Daoy (cell line): ENCODE results near the gene EDDM3A. TPM values are rescaled to one million over a fixed set of nuclear protein-coding genes. Genes with fewer than 3 reads are reported as not detected.

Source experiments
- DNase-seq: peaks from one replicate; pipeline ENCODE4 v3.0.0-alpha.2; 2015; ENCODE audit warnings: low read depth
- total RNA-seq: library from RNA; depleted of rRNA; stranded (reverse); fragments of >200 nt; shearing (Covaris generic); gene quantifications from 2 replicates; pipeline ENCODE4 v1.2.3, GENCODE V29; 2014; rRNA removed

The EDDM3A gene
- total RNA-seq, 1 experiment from 2014 or later = not detected

DNA sequence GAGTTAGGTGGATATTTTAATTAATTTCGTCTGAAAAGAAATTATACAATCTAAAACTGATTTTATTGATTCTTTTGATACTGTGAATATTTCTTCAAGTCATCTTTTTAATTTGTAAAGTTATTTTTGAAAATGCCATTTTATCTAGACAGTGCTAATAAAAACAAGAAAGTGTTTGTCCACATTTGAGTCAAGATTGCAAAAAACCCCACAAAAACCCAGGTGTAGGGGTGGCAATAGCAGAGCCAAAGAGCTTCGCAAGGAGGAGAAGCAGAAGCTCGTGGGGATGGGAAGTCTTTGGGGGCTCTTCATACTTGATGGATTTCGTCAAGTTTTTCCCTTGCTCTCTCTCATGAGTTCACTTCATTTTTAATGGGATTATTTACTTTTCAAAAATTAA, 41.3 kb downstream of the EDDM3A start:
- no peak for DNase-seq

DNA sequence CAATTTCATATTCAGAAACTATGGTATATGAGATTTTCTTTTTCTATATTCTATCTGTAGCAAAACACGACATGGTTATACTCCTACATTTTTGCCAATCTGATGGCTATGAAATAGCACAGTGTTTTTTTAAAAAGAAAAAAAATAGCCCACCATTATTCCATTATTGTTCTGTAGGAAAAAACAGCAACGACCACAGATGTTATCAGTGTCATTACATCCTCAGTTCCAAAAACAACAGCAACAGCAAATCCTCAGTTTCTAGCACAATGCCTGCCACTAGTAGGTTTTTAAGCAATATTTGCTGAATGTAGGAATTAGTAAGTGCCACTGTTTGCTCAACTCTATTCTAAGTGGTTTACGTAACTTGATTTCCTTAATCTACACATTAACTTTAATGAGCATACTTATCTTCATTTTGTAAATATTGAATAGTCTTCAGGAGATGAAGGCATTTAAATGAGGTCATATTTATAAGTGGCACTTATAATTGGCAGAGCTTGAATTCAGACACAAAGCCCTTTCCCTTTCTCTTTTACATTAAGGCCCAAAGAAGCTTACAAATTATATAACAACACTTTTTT, 43.6 kb downstream of the EDDM3A start:
- DNase-seq = no peak

DNA sequence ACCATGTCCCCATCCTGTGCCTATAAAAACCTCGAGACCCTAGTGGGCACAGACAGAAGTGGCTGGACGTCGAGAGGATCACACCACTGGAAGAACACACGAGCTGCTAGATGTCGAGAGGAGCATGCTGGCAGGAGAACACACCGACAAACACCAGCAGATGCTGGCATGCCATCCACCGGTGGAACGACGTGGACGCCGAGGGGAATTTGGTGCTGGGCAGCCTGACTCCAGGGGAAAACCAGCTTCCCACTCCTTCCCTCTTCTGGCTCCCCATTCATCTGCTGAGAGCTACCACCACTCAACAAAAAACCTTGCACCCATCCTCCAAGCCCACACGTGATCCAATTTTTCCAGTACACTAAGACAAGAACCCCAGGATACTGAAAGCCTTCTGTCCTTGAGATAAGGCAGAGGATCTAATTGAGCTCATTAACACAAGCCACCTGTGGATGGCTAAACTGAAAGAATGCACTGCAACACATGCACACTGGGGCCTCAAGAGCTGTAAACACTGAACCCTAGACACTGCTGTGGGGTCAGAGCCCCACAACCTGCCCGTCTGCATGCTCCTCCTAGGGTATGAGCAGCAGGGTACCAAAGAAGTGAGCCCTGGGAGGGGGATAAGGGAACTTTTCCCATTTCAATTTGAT, 44.9 kb downstream of the EDDM3A start:
- DNase-seq = no peak

DNA sequence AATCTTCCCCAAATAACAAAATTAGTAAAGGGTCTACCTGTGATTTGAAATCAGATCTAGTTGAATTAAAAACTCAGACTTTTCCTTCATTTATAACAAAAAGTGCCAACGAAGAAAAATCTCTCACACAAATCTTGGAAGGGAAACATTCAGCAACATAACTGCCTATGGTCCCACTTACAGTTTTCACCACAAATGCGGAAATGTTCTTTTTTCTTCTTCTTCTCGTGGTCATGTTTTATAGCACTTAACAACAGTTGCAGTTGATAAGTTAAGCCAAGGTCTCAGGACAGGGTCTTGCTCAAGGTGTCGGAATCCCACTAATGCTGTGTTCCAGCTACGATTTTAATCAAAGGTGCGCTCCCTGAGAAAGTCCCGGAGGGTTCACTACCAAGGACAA, 45.5 kb downstream of the EDDM3A start:
- no peak for DNase-seq

DNA sequence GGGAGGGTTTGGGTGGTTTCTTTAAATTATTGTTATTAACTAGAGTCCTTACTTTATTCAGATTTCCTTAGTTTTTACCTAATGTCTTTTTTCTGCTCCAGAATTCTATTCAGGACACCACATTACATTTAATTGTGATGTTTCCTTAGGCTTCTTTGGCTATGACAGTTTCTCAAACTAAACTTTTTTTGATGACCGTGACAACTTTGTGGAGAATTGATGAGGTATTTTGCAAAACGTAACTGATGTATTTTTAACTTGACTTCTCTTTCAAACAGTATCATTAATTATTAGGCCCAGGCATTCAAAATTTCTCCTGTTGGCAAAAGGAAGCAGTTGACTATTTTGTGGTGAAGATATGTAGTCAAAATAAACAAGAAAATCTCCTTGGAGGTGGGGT, 45.9 kb downstream of the EDDM3A start:
- no peak for DNase-seq

DNA sequence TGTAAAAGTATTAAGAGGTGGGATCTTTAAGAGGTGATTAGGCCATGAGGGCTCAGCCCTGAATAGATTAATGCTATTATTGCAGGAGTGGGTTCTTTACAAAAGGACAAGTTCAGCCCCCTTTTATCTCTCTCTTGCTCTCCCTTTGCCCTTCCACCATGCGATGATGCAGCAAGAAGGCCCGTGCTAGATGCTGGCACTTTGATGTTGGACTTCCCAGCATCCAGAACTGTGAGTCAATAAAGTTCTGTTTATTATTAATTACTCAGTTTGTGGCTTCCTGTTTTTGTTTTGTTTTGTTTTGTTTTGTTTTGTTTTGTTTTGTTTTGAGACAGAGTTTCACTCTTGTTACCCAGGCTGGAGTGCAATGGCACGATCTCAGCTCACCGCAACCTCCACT, 46.9 kb downstream of the EDDM3A start:
- no peak for DNase-seq

DNA sequence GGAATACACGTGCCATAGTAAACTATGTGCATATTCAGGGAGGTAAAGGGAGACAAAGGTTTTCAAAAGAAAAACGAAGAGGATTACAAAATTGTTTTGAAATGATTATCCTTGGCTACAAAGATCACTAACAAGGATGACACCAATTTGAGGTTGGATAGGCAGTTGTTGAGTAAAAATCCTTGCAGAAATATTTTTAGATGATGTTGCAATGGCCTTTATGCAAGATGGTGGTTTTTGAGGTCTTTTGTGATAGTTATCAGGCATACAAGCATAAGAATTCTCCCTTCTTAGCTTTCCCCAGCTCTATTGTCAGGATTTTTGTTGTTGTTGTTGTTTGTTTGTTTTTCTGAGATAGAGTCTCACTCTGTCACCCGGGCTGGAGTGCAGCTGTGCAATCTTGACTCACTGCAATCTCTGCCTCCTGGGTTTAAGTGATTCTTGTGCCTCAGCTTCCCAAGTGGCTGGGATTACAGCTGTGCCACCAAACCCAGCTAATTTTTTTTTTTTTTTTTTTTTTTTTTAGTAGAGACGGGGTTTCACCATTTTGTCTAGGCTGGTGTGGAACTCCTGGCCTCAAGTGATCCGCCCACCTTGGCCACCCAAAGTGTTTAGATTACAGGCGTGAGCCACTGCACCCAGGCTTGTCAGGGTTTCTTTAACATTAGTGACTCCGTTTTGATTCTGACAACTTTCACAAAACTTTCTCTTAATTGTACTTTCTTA, 49.1 kb downstream of the EDDM3A start:
- no peak for DNase-seq

DNA sequence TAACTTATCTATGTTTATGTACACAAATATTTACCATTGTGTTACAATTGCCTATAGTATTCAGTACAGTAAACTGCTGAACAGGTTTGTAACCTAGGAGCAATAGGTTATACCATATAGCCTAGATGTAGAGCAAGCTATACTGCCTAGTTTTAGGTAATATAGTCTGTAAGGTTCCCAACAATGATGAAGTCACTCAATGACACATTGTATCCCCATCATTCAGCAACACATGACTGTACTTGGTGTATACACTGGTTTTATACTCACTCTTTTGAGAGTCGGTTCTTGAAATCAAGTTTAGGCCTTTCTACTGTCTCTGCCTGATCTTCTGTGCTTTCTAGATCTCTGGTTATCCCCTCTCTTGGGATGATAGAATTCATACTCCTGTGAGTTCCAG, 51.5 kb downstream of the EDDM3A start:
- no peak for DNase-seq

Other genes starting within 250 kb of the EDDM3A start
- gene RNASE10, start 240.3 kb upstream of the EDDM3A start, total RNA-seq = not detected in 2 replicates
- gene RNASE9, start 184.8 kb upstream of the EDDM3A start, total RNA-seq = not detected in 2 replicates
- gene RNASE11, start 157.9 kb upstream of the EDDM3A start, total RNA-seq = 0.17 TPM in 1 of 2 replicates, not detected in the other
- gene RNASE12, start 154.5 kb upstream of the EDDM3A start, total RNA-seq = not detected in 2 replicates
- not detected in 2 replicates for gene OR6S1, start 104.2 kb upstream of the EDDM3A start, total RNA-seq
- 2.4 and 5.2 TPM in 2 replicates for gene RNASE4, start 61.3 kb upstream of the EDDM3A start, total RNA-seq
- 1.3 and 2.4 TPM in 2 replicates for gene ANG, start 57.1 kb upstream of the EDDM3A start, total RNA-seq
- gene EDDM3B, start 22.5 kb downstream of the EDDM3A start, total RNA-seq = not detected in 2 replicates
- 0.23 TPM in 1 of 2 replicates, not detected in the other for gene RNASE6, start 35.4 kb downstream of the EDDM3A start, total RNA-seq
- 1.9 and 6.0 TPM in 2 replicates for gene RNASE1, start 57.0 kb downstream of the EDDM3A start, total RNA-seq
- gene RNASE3, start 145.5 kb downstream of the EDDM3A start, total RNA-seq = not detected in 2 replicates
- not detected in 2 replicates for gene RNASE2, start 209.6 kb downstream of the EDDM3A start, total RNA-seq
- 106 and 123 TPM in 2 replicates for gene METTL17, start 244.1 kb downstream of the EDDM3A start, total RNA-seq